IMR-90 (cell line): Measurements from ENCODE around the gene GSG1L.

Experiments used
- CTCF ChIP-seq: conservative IDR thresholded peaks from 2 replicates; pipeline ENCODE4 v1.5.1; 2012; ENCODE audit warnings: mild to moderate bottlenecking, low read depth, low read length, improper control_type of control experiment
- RAD21 ChIP-seq: IDR thresholded peaks from 2 replicates; pipeline ENCODE4 v1.6.1; 2012; ENCODE audit warnings: low read length, improper control_type of control experiment

DNA sequence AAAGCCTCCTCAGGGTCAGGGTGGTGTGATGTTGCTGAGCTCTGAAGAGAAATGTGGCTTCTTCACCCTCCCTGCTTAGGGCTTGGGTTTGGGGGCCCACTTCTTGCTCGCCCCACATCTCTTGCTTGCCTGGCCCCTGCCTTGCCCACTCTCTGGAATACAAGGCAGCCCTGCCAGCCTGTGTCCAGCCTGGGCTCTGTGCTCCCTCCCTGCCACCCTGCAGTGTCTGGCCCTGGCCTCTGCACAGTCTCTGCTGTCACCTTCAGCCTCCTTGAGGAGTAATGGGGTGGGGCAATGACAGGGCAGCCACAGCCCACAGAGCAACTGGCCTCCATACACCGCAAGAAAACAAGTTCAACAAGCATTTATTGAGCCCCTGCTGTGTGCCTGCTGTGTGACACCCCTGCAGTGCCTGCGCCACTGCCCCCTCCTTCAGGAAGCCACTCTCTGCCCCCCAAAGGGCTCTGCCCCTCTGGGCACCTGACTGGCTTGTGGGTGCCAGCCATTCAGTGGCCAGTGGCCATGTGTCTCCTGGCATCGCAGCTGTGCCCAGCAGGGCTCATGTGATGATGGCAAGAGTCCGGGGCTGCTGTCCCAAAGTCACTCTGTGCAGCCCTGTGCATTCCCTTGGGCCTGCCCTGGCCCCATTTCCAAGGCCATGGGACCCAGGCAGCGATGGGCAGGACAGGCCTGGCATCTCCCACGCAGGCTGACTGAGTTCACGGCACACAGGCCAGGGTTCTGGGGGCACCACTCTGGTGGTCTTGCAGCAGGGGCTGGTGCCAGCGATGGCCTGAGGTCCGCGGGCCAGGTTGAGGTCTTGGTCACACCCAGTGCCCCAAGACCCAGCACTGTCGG, 272.7 kb downstream of the GSG1L start:
- TF ChIP-seq CTCF, result no peak
- TF ChIP-seq RAD21, result no peak
